Measurements from ENCODE around the gene HSFX3. TPM values are rescaled to one million over a fixed set of nuclear protein-coding genes. Genes with fewer than 3 reads are reported as not detected.
"Not testable (repeated sequence)": the region's sequence is repeated elsewhere in the genome, so short reads cannot be mapped to it uniquely, and the experiment has no call there.

The HSFX3 gene
- total and polyA plus RNA-seq, 2 of the 8 experiments (the other 6 are each of a cell fraction or from before 2014, with no cell fraction given), result not detected

GRCh38 chrX:149551939-149552248 lies 2.2 kb upstream of the HSFX3 start:
- H3K4me2 ChIP-seq (ENCODE audit: insufficient read depth in 1 of 2, low read depth in 2 of 2, low read length in 2 of 2); H3K27me3 ChIP-seq (replicated peaks in 1 of 4; ENCODE audit: control insufficient read depth in 3 of 4, extremely low read depth in 1 of 4, insufficient read depth in 3 of 4, low read length in 3 of 4); H4K8ac ChIP-seq (ENCODE audit: extremely low read depth, insufficient read depth, low read length); H3K79me1 ChIP-seq (ENCODE audit: low read depth, low read length); POLR2A ChIA-PET (ENCODE audit: partially characterized antibody); H2AK5ac ChIP-seq (ENCODE audit: low read depth, low read length); H3K4me3 ChIP-seq (ENCODE audit: extremely low read depth in 1 of 4, insufficient read depth in 2 of 4, low read depth in 3 of 4, low read length in 4 of 4); H2BK120ac ChIP-seq (replicated peaks; ENCODE audit: low read depth, low read length); H3K79me2 ChIP-seq (ENCODE audit: control insufficient read depth in 1 of 2, insufficient read depth in 2 of 2, low read length in 2 of 2); H2BK20ac ChIP-seq (ENCODE audit: low read length); H3K9me3 ChIP-seq (ENCODE audit: insufficient read depth in 2 of 2, low read depth in 1 of 2, low read length in 1 of 2); H2BK12ac ChIP-seq (ENCODE audit: low read depth, low read length); H4K91ac ChIP-seq (replicated peaks; ENCODE audit: insufficient read length, low read length); H4K20me1 ChIP-seq (replicated peaks in 1 of 2; ENCODE audit: control insufficient read depth in 1 of 2, insufficient read depth in 2 of 2, low read length in 2 of 2); H3K23ac ChIP-seq (ENCODE audit: insufficient read length); H3K56ac ChIP-seq (replicated peaks; ENCODE audit: insufficient read length, low read depth, low read length); H3K36me3 ChIP-seq (ENCODE audit: control insufficient read depth in 2 of 4, insufficient read depth in 4 of 4, low read length in 3 of 4); H3K4me1 ChIP-seq (replicated peaks in 1 of 4; ENCODE audit: control insufficient read depth in 3 of 4, insufficient read depth in 4 of 4, low read length in 3 of 4); H2BK15ac ChIP-seq (ENCODE audit: low read length); FAIRE-seq; H4K5ac ChIP-seq (ENCODE audit: insufficient read length, low read depth, low read length); CTCF ChIA-PET (ENCODE audit: partially characterized antibody); H2AFZ ChIP-seq (ENCODE audit: low read length); H3K4ac ChIP-seq (replicated peaks; ENCODE audit: insufficient read length, low read depth, low read length); H3K27ac ChIP-seq (ENCODE audit: low read depth, low read length); H3K18ac ChIP-seq (ENCODE audit: extremely low read depth, low read length); H3K9ac ChIP-seq (replicated peaks in 1 of 4; ENCODE audit: extremely low read depth in 1 of 4, low read depth in 3 of 4, low read length in 3 of 4); DNase-seq (ENCODE audit: low read depth in 1 of 2, low spot score in 2 of 2); H2BK5ac ChIP-seq (ENCODE audit: low read depth, low read length); H3K23me2 ChIP-seq (ENCODE audit: low read depth, low read length); H3K14ac ChIP-seq (ENCODE audit: insufficient read length): not testable (repeated sequence)
- no CpG with 5 or more reads among the region's 6 CpGs for WGBS, 2 experiments (ENCODE audit: extremely low coverage in 1 of 2, insufficient coverage in 1 of 2, insufficient read length in 1 of 2, insufficient replicate concordance in 2 of 2, low coverage in 1 of 2, low lambda C conversion rate in 2 of 2, missing lambda C conversion rate in 1 of 2)

DNA sequence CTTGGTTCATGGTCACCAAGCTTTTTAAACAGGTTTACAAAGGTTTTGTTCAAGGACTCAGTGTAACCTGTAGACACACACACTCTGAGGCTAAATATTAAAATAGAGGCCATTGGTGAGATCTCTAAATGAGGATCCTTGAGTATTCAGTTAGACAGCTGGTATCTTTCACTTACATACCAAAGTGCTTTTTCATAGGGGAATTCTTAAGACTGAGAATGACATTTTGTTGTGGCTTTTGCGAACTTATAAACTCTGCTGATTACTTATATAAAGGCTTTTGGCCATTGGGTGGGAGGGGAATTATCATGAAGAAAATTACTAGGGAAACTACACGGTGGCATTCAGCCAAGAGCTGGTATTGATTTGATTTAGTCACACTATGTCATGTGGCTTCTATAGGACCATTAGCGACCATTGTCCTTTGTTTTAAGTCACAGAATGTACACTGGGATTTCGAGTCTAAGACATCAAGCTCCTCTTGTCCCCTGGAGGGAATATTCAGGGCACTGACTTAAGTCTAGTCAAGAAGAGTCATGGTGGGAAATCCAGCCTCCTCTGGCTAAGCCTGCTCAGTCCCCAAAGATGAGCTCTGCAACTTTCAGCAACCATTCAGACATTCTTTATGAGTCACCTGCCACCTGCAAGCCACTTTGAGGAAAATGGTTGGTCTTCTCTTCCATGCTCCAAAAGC lies 1.7 kb upstream of the HSFX3 start:
- H3K9ac ChIP-seq (replicated peaks in 1 of 4; ENCODE audit: extremely low read depth in 1 of 4, low read depth in 3 of 4, low read length in 3 of 4); H2BK12ac ChIP-seq (ENCODE audit: low read depth, low read length); POLR2A ChIA-PET (ENCODE audit: partially characterized antibody); H3K79me1 ChIP-seq (ENCODE audit: low read depth, low read length); H2BK15ac ChIP-seq (ENCODE audit: low read length); H3K36me3 ChIP-seq (ENCODE audit: control insufficient read depth in 2 of 4, insufficient read depth in 4 of 4, low read length in 3 of 4); H3K9me3 ChIP-seq (ENCODE audit: insufficient read depth in 2 of 2, low read depth in 1 of 2, low read length in 1 of 2); H3K18ac ChIP-seq (ENCODE audit: extremely low read depth, low read length); H3K4me1 ChIP-seq (replicated peaks in 1 of 4; ENCODE audit: control insufficient read depth in 3 of 4, insufficient read depth in 4 of 4, low read length in 3 of 4); H4K5ac ChIP-seq (ENCODE audit: insufficient read length, low read depth, low read length); H4K91ac ChIP-seq (replicated peaks; ENCODE audit: insufficient read length, low read length); H3K27ac ChIP-seq (ENCODE audit: low read depth, low read length); H4K8ac ChIP-seq (ENCODE audit: extremely low read depth, insufficient read depth, low read length); H2BK20ac ChIP-seq (ENCODE audit: low read length); H3K79me2 ChIP-seq (ENCODE audit: control insufficient read depth in 1 of 2, insufficient read depth in 2 of 2, low read length in 2 of 2); CTCF ChIA-PET (ENCODE audit: partially characterized antibody); H3K4me2 ChIP-seq (ENCODE audit: insufficient read depth in 1 of 2, low read depth in 2 of 2, low read length in 2 of 2); H3K56ac ChIP-seq (replicated peaks; ENCODE audit: insufficient read length, low read depth, low read length); H2BK5ac ChIP-seq (ENCODE audit: low read depth, low read length); H2BK120ac ChIP-seq (replicated peaks; ENCODE audit: low read depth, low read length); FAIRE-seq; H3K4me3 ChIP-seq (ENCODE audit: extremely low read depth in 1 of 4, insufficient read depth in 2 of 4, low read depth in 3 of 4, low read length in 4 of 4); H3K27me3 ChIP-seq (replicated peaks in 1 of 4; ENCODE audit: control insufficient read depth in 3 of 4, extremely low read depth in 1 of 4, insufficient read depth in 3 of 4, low read length in 3 of 4); H3K23me2 ChIP-seq (ENCODE audit: low read depth, low read length); H3K23ac ChIP-seq (ENCODE audit: insufficient read length); H4K20me1 ChIP-seq (replicated peaks in 1 of 2; ENCODE audit: control insufficient read depth in 1 of 2, insufficient read depth in 2 of 2, low read length in 2 of 2); DNase-seq (ENCODE audit: low read depth in 1 of 2, low spot score in 2 of 2); H2AFZ ChIP-seq (ENCODE audit: low read length); H2AK5ac ChIP-seq (ENCODE audit: low read depth, low read length); H3K14ac ChIP-seq (ENCODE audit: insufficient read length); H3K4ac ChIP-seq (replicated peaks; ENCODE audit: insufficient read length, low read depth, low read length): not testable (repeated sequence)
- no CpG with 5 or more reads among the region's 4 CpGs for WGBS, 2 experiments (ENCODE audit: extremely low coverage in 1 of 2, insufficient coverage in 1 of 2, insufficient read length in 1 of 2, insufficient replicate concordance in 2 of 2, low coverage in 1 of 2, low lambda C conversion rate in 2 of 2, missing lambda C conversion rate in 1 of 2)
